ENCODE measurements around the gene ZBTB24. TPM values are rescaled to one million over a fixed set of nuclear protein-coding genes. Genes with fewer than 3 reads are reported as not detected.

The ZBTB24 gene
- total RNA-seq, 1 experiment from 2014 or later = 27.3 TPM

- Histone ChIP-seq H4K20me1 (ENCODE audit: control insufficient read depth, insufficient read depth, insufficient read length) (no peaks in the 10 kb centered on the region), H2AFZ (ENCODE audit: low read length) (no peak overlapping the region), H3K27me3 (ENCODE audit: insufficient read depth, low read length) (no peaks in the 10 kb centered on the region), H3K9ac (ENCODE audit: extremely low read depth, insufficient read length, low read length) (no peak overlapping the region), H3K79me2 (ENCODE audit: insufficient read depth, low read length) (peaks cover 2% of the 10 kb centered on the region; the same call in 1 of the 2 replicates), H3K79me1 (ENCODE audit: insufficient read depth, low read depth, low read length, poor library complexity, severe bottlenecking) (no peaks in the 10 kb centered on the region), H3K18ac (ENCODE audit: insufficient read length, low read depth, low read length) (no peak overlapping the region), H2AK5ac (ENCODE audit: insufficient read length, low read length) (no peak overlapping the region), H3K27ac (ENCODE audit: insufficient read length, low read depth, low read length) (no peak overlapping the region), H3K23ac (ENCODE audit: insufficient read length, low read depth, low read length) (no peak overlapping the region), H3K4ac (ENCODE audit: low read depth, low read length) (no peak overlapping the region), H4K5ac (ENCODE audit: insufficient read length, low read depth, low read length) (no peak overlapping the region), H2BK120ac (ENCODE audit: low read depth, low read length, poor library complexity, severe bottlenecking) (no peak overlapping the region), H2BK12ac (ENCODE audit: insufficient read length, low read depth, low read length) (no peak overlapping the region), H2BK20ac (ENCODE audit: low read depth, low read length, poor library complexity, severe bottlenecking) (no peak overlapping the region), H4K8ac (replicated peaks; ENCODE audit: insufficient read length, low read depth, low read length) (no peak overlapping the region), H3K4me2 (ENCODE audit: insufficient read depth, insufficient read length, low read length) (no peak overlapping the region), H3T11ph (ENCODE audit: low read length) (no peak overlapping the region), H3K4me1 (ENCODE audit: insufficient read depth, low read length) (no peaks in the 10 kb centered on the region), H4K91ac (ENCODE audit: insufficient read length, low read depth, low read length) (no peak overlapping the region), H3K9me3 (ENCODE audit: control insufficient read depth, low read depth, low read length) (no peaks in the 10 kb centered on the region), H2BK5ac (ENCODE audit: insufficient read length, low read length) (no peak overlapping the region), H3K23me2 (ENCODE audit: insufficient read length, low read depth, low read length, poor library complexity, severe bottlenecking) (no peaks in the 10 kb centered on the region), H3K14ac (ENCODE audit: insufficient read depth, low read length) (no peak overlapping the region), H2BK15ac (ENCODE audit: low read depth, low read length) (no peak overlapping the region), H3K56ac (ENCODE audit: insufficient read length, low read depth, low read length) (no peak overlapping the region)
- peaks cover 4 to 17% of the 10 kb centered on the region in 2 experiments for H3K4me1 Mint-ChIP-seq
- no peak overlapping the region for H3K4me3 Mint-ChIP-seq
- WGBS (ENCODE audit: extremely low coverage, insufficient read length, low lambda C conversion rate) = no CpG with 5 or more reads among the region's 9 CpGs
- no peaks in the 10 kb centered on the region for H3K27me3 Mint-ChIP-seq (ENCODE audit: low read depth)
- peak overlapping the region in 2 of 3 experiments; percentile 1 to 4; a peak in 2 of 7 replicates for H3K27ac Mint-ChIP-seq
- no peak for TF ChIP-seq CTCF (conservative IDR thresholded peaks at IDR 0.05)
- H3K9me3 Mint-ChIP-seq = no peaks in the 10 kb centered on the region
- no peak for DNase-seq
- H3K36me3 Mint-ChIP-seq (ENCODE audit: insufficient read depth in 1 of 3, low read depth in 3 of 3) = peaks cover 51 to 98% (median 96%) of the 10 kb centered on the region in 3 experiments
Observed at GRCh38 chr6:109472132-109472995, 10.7 kb downstream of the ZBTB24 start.

Measured in H9 (cell line).